Measurements from ENCODE around the gene PIGV.

Gene PIGV

DNA sequence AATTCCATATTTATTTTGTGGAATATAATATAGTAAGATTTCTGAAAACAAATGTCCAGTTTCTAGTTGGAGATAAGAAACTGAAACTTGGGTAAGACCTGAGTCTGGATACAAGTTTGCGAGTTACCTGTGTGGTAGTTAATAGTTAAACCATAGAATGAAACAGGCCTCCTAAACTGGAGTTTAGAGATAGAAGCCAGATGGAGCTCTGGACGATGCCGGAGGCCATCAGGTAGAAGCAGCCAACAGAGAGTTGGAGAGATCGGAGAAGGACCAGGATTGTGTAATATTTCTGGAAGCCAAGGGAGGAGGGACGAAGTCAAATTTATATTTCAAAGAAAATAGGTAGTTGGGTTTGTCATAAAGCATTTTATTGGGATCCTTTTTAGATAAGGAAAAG lies 46.8 kb upstream of the PIGV start:
- H3K27ac ChIP-seq (ENCODE audit: extremely low read depth, low read depth, low read length): no peak overlapping the region

DNA sequence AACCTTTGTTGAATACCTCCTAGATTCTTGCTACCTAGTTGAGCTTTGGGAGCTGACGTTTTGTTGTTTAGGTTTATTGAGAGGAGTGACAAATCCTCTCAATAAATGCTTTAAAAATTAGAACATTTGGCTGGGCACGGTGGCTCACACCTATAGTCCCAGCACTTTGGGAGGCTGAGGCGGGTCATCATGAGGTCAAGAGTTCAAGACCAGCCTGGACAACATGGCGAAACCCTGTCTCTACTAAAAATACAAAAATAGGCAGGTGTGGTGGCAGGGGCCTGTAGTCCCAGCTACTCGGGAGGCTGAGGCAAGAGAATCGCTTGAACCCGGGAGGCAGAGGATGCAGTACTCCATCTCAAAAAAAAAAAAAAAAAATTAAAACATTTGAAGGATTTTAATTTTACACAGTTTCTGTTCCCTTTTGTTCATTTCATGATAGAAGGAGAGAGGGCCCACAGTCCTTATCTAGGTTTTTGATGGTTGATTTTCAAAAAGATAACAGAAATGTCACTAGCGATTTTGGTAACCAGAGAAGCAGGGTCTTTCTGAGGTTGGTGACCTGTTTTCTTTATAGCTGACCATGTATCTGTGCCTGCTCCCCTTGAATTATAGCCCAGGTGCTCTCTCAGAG lies 44.2 kb upstream of the PIGV start:
- ChIA-PET POLR2A (interaction anchor here (1.2 to 2.0 kb wide), 3 partner anchors 14 to 46 kb away, joined by 3 to 8 read pairs (median 3); partner anchors contain the start of gene PIGV), CTCF (interaction anchor here (0.7 to 1.5 kb wide), 4 partner anchors 22 to 140 kb away, joined by 3 to 4 read pairs (median 3); no protein-coding TSS in a partner anchor)
- Histone ChIP-seq H3K27ac (ENCODE audit: extremely low read depth, low read depth, low read length) (no peak overlapping the region), H3K4me3 (ENCODE audit: low read depth, low read length) (no peak overlapping the region), H3K9me3 (ENCODE audit: control insufficient read depth, insufficient read depth, low read depth, low read length) (no peaks in the 10 kb centered on the region), H3K36me3 (ENCODE audit: control insufficient read depth in 2 of 2, insufficient read depth in 1 of 2, low read length in 2 of 2) (peaks cover 17 to 93% of the 10 kb centered on the region in 2 experiments; a peak in 2 of 3 replicates), H3K4me1 (ENCODE audit: control insufficient read depth, insufficient read depth, low read length) (no peaks in the 10 kb centered on the region)
- TF ChIP-seq ZNF830 (tag by site-specific recombination; IDR thresholded peaks at IDR 0.05; ENCODE audit: low read depth): no peak
- TF ChIP-seq ZNF654 (tag by site-specific recombination; IDR thresholded peaks at IDR 0.05; ENCODE audit: low read depth): no peak

More for the DNA sequence above, 46.8 kb upstream of the PIGV start:
- no peaks in the 10 kb centered on the region for H3K4me1 ChIP-seq (ENCODE audit: control insufficient read depth, insufficient read depth, low read length)
- TF ChIP-seq ZNF660 (tag by site-specific recombination; IDR thresholded peaks at IDR 0.05) (no peak), ZNF426 (tag by site-specific recombination; IDR thresholded peaks at IDR 0.05) (no peak), ZNF140 (tag by site-specific recombination; IDR thresholded peaks at IDR 0.05) (no peak), HOXA7 (CRISPR knock-in tag; IDR thresholded peaks at IDR 0.05; ENCODE audit: borderline replicate concordance) (no peak), ZFP41 (tag by site-specific recombination; IDR thresholded peaks at IDR 0.05; ENCODE audit: borderline replicate concordance) (no peak), ZBTB17 (tag by site-specific recombination; IDR thresholded peaks at IDR 0.05) (no peak), ZNF843 (tag by site-specific recombination; IDR thresholded peaks at IDR 0.05) (no peak), ZBTB21 (tag by site-specific recombination; IDR thresholded peaks at IDR 0.05) (no peak)
- TF ChIP-seq, protein P1, sequence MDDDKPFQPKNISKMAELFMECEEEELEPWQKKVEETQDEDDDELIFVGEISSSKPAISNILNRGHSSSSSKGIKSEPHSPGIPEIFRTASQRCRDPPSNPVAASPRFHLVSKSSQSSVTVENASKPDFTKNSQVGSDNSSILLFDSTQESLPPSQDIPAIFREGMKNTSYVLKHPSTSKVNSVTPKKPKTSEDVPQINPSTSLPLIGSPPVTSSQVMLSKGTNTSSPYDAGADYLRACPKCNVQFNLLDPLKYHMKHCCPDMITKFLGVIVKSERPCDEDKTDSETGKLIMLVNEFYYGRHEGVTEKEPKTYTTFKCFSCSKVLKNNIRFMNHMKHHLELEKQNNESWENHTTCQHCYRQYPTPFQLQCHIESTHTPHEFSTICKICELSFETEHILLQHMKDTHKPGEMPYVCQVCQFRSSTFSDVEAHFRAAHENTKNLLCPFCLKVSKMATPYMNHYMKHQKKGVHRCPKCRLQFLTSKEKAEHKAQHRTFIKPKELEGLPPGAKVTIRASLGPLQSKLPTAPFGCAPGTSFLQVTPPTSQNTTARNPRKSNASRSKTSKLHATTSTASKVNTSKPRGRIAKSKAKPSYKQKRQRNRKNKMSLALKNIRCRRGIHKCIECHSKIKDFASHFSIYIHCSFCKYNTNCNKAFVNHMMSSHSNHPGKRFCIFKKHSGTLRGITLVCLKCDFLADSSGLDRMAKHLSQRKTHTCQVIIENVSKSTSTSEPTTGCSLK (tag by site-specific recombination; IDR thresholded peaks at IDR 0.05): no peak
- TF ChIP-seq, protein P2, sequence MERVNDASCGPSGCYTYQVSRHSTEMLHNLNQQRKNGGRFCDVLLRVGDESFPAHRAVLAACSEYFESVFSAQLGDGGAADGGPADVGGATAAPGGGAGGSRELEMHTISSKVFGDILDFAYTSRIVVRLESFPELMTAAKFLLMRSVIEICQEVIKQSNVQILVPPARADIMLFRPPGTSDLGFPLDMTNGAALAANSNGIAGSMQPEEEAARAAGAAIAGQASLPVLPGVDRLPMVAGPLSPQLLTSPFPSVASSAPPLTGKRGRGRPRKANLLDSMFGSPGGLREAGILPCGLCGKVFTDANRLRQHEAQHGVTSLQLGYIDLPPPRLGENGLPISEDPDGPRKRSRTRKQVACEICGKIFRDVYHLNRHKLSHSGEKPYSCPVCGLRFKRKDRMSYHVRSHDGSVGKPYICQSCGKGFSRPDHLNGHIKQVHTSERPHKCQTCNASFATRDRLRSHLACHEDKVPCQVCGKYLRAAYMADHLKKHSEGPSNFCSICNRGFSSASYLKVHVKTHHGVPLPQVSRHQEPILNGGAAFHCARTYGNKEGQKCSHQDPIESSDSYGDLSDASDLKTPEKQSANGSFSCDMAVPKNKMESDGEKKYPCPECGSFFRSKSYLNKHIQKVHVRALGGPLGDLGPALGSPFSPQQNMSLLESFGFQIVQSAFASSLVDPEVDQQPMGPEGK (tag by site-specific recombination; IDR thresholded peaks at IDR 0.05): no peak
- TF ChIP-seq, protein P3, sequence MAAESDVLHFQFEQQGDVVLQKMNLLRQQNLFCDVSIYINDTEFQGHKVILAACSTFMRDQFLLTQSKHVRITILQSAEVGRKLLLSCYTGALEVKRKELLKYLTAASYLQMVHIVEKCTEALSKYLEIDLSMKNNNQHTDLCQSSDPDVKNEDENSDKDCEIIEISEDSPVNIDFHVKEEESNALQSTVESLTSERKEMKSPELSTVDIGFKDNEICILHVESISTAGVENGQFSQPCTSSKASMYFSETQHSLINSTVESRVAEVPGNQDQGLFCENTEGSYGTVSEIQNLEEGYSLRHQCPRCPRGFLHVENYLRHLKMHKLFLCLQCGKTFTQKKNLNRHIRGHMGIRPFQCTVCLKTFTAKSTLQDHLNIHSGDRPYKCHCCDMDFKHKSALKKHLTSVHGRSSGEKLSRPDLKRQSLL (tag by site-specific recombination; IDR thresholded peaks at IDR 0.05): no peak
- peaks cover 24 to 91% of the 10 kb centered on the region in 2 experiments; a peak in 2 of 3 replicates for H3K36me3 ChIP-seq (ENCODE audit: control insufficient read depth in 2 of 2, insufficient read depth in 1 of 2, low read length in 2 of 2)
- H3K4me3 ChIP-seq (ENCODE audit: low read depth, low read length): no peak overlapping the region
- ChIA-PET CTCF (interaction anchor here (0.9 kb wide), 1 partner anchor 18 kb away, joined by 3 read pairs; no protein-coding TSS in a partner anchor), POLR2A (no interaction called here)
- no peaks in the 10 kb centered on the region for H3K9me3 ChIP-seq (ENCODE audit: control insufficient read depth, insufficient read depth, low read depth, low read length)
